HEK293 (cell line): ENCODE measurements around the gene CNOT11.
A peak's percentile ranks its signal among the peaks of the same experiment; 100 is the strongest.

Source experiments
- GFI1B ChIP-seq: fragments of 450-650 bp; formaldehyde crosslinking; IDR thresholded peaks from 2 replicates; pipeline ENCODE4 v1.5.1; 2016; ENCODE audit warnings: missing biosample characterization, missing genetic modification characterization
- IKZF3 ChIP-seq: fragments of 450-650 bp; IDR thresholded peaks from 2 replicates; pipeline ENCODE4 v1.5.0; 2018; ENCODE audit warnings: missing biosample characterization, mild to moderate bottlenecking, missing genetic modification characterization, moderate library complexity
- TSHZ1 ChIP-seq: fragments of 450-650 bp; formaldehyde crosslinking; IDR thresholded peaks from 2 replicates; pipeline ENCODE4 v1.5.1; 2016; ENCODE audit warnings: missing biosample characterization, missing genetic modification characterization, borderline replicate concordance
- YY1 ChIP-seq: fragments of 450-650 bp; formaldehyde crosslinking; IDR thresholded peaks from 2 replicates; pipeline ENCODE4 v1.5.1; 2018; ENCODE audit warnings: missing biosample characterization, missing genetic modification characterization
- ZBTB1 ChIP-seq: fragments of 450-650 bp; formaldehyde crosslinking; IDR thresholded peaks from 2 replicates; pipeline ENCODE4 v1.5.1; 2016; ENCODE audit warnings: missing biosample characterization, missing genetic modification characterization
- ZNF148 ChIP-seq: fragments of 450-650 bp; formaldehyde crosslinking; IDR thresholded peaks from 2 replicates; pipeline ENCODE4 v1.5.0; 2017; ENCODE audit warnings: missing biosample characterization, missing genetic modification characterization, borderline replicate concordance
- ZNF214 ChIP-seq: fragments of 450-650 bp; formaldehyde crosslinking; IDR thresholded peaks from 2 replicates; pipeline ENCODE4 v1.5.1; 2017; ENCODE audit warnings: missing biosample characterization, mild to moderate bottlenecking, missing genetic modification characterization, borderline replicate concordance
- ZNF221 ChIP-seq: fragments of 450-650 bp; formaldehyde crosslinking; IDR thresholded peaks from 2 replicates; pipeline ENCODE4 v1.5.1; 2017; ENCODE audit warnings: missing biosample characterization, missing genetic modification characterization, borderline replicate concordance
- ZNF24 ChIP-seq: fragments of 450-650 bp; formaldehyde crosslinking; IDR thresholded peaks from 2 replicates; pipeline ENCODE4 v1.5.1; 2016; ENCODE audit warnings: missing biosample characterization, missing genetic modification characterization
- ZNF501 ChIP-seq: fragments of 450-650 bp; formaldehyde crosslinking; IDR thresholded peaks from 2 replicates; pipeline ENCODE4 v1.5.1; 2016; ENCODE audit warnings: missing biosample characterization, missing genetic modification characterization
- ZNF623 ChIP-seq: fragments of 450-650 bp; formaldehyde crosslinking; IDR thresholded peaks from 2 replicates; pipeline ENCODE4 v1.5.1; 2016; ENCODE audit warnings: missing biosample characterization, missing genetic modification characterization
- ZNF629 ChIP-seq: fragments of 450-650 bp; formaldehyde crosslinking; IDR thresholded peaks from 2 replicates; pipeline ENCODE4 v1.5.1; 2017; ENCODE audit warnings: missing biosample characterization, missing genetic modification characterization
- ZNF776 ChIP-seq: fragments of 450-650 bp; formaldehyde crosslinking; IDR thresholded peaks from 2 replicates; pipeline ENCODE4 v1.5.0; 2017; ENCODE audit warnings: missing biosample characterization, missing genetic modification characterization, borderline replicate concordance
- ZNF792 ChIP-seq: fragments of 450-650 bp; formaldehyde crosslinking; IDR thresholded peaks from 2 replicates; pipeline ENCODE4 v1.5.1; 2016; ENCODE audit warnings: missing biosample characterization, missing genetic modification characterization
- ZNF830 ChIP-seq: fragments of 450-650 bp; IDR thresholded peaks from 2 replicates; pipeline ENCODE4 v1.5.0; 2018; ENCODE audit warnings: missing biosample characterization, missing genetic modification characterization, low read depth, mild to moderate bottlenecking, moderate library complexity
- TF ChIP-seq, protein P1 (sequence below): fragments of 450-650 bp; formaldehyde crosslinking; IDR thresholded peaks from 2 replicates; pipeline ENCODE4 v1.5.1; 2016; ENCODE audit warnings: missing biosample characterization, missing genetic modification characterization
- TF ChIP-seq, protein P2 (sequence below): fragments of 450-650 bp; formaldehyde crosslinking; IDR thresholded peaks from 2 replicates; pipeline ENCODE4 v1.5.1; 2016; ENCODE audit warnings: missing biosample characterization, missing genetic modification characterization

The CNOT11 gene

GRCh38 chr2:101252408-101253012, at the start of gene CNOT11 (continued):
- TF ChIP-seq ZNF148 (tag by site-specific recombination) (no peak), ZNF776 (tag by site-specific recombination) (no peak), ZBTB1 (no peak), ZNF830 (no peak), GFI1B (tag by site-specific recombination) (no peak), IKZF3 (0 out of 2 replicates have a peak, but pooled peaks have one; percentile 40), ZNF221 (tag by site-specific recombination) (no peak), ZNF501 (tag by site-specific recombination) (no peak), TSHZ1 (tag by site-specific recombination) (no peak), ZNF629 (no peak), ZNF24 (tag by site-specific recombination) (no peak), ZNF623 (no peak), ZNF214 (tag by site-specific recombination) (no peak), ZNF792 (tag by site-specific recombination) (no peak), YY1 (tag by site-specific recombination) (no peak)
- TF ChIP-seq, protein P1, sequence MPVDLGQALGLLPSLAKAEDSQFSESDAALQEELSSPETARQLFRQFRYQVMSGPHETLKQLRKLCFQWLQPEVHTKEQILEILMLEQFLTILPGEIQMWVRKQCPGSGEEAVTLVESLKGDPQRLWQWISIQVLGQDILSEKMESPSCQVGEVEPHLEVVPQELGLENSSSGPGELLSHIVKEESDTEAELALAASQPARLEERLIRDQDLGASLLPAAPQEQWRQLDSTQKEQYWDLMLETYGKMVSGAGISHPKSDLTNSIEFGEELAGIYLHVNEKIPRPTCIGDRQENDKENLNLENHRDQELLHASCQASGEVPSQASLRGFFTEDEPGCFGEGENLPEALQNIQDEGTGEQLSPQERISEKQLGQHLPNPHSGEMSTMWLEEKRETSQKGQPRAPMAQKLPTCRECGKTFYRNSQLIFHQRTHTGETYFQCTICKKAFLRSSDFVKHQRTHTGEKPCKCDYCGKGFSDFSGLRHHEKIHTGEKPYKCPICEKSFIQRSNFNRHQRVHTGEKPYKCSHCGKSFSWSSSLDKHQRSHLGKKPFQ (tag by site-specific recombination) = no peak
- TF ChIP-seq, protein P2, sequence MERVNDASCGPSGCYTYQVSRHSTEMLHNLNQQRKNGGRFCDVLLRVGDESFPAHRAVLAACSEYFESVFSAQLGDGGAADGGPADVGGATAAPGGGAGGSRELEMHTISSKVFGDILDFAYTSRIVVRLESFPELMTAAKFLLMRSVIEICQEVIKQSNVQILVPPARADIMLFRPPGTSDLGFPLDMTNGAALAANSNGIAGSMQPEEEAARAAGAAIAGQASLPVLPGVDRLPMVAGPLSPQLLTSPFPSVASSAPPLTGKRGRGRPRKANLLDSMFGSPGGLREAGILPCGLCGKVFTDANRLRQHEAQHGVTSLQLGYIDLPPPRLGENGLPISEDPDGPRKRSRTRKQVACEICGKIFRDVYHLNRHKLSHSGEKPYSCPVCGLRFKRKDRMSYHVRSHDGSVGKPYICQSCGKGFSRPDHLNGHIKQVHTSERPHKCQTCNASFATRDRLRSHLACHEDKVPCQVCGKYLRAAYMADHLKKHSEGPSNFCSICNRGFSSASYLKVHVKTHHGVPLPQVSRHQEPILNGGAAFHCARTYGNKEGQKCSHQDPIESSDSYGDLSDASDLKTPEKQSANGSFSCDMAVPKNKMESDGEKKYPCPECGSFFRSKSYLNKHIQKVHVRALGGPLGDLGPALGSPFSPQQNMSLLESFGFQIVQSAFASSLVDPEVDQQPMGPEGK (tag by site-specific recombination) = peak; percentile 42; the same call in 1 of the 2 replicates
